ENCODE measurements around the gene TUBB. TPM values are rescaled to one million over a fixed set of nuclear protein-coding genes. Genes with fewer than 3 reads are reported as not detected.

Gene TUBB
- total RNA-seq, 3 donors from 2014 or later, result 113 to 328 (median 307) TPM

GRCh38 chr6:30766461-30767157 lies 46.5 kb downstream of the TUBB start:
- no peak overlapping the region for H3K4me3 ChIP-seq
- H3K9me3 ChIP-seq, result no peaks in the 10 kb centered on the region
- no peaks in the 10 kb centered on the region for H3K36me3 ChIP-seq (ENCODE audit: low read depth)
- peaks cover 14% of the 10 kb centered on the region for H3K4me1 ChIP-seq (ENCODE audit: low read depth)
- TF ChIP-seq CTCF (IDR thresholded peaks at IDR 0.05), result no peak
- ATAC-seq (no peak), DNase-seq (no peak)
- intact Hi-C loops (cut with DNase I, micrococcal nuclease), result no loop called here

GRCh38 chr6:30767158-30767943 lies 47.2 kb downstream of the TUBB start:
- no peaks in the 10 kb centered on the region for H3K36me3 ChIP-seq (ENCODE audit: low read depth)

GRCh38 chr6:30767944-30768301 lies 47.8 kb downstream of the TUBB start:
- H3K4me1 ChIP-seq (ENCODE audit: low read depth), result peaks cover 14% of the 10 kb centered on the region
- intact Hi-C loops (cut with DNase I, micrococcal nuclease), result no loop called here

More at GRCh38 chr6:30767158-30767943, 47.2 kb downstream of the TUBB start:
- DNase-seq (no peak), ATAC-seq (no peak)
- intact Hi-C loops (cut with DNase I, micrococcal nuclease), result no loop called here
- Histone ChIP-seq H3K9me3 (no peaks in the 10 kb centered on the region), H3K4me3 (no peak overlapping the region), H3K4me1 (ENCODE audit: low read depth) (peaks cover 14% of the 10 kb centered on the region)
- TF ChIP-seq CTCF (IDR thresholded peaks at IDR 0.05), result no peak

GRCh38 chr6:30768634-30769087 lies 48.5 kb downstream of the TUBB start:
- no peak for DNase-seq
- Histone ChIP-seq H3K4me1 (ENCODE audit: low read depth) (peaks cover 12% of the 10 kb centered on the region), H3K9me3 (no peaks in the 10 kb centered on the region), H3K4me3 (no peak overlapping the region), H3K36me3 (ENCODE audit: low read depth) (no peaks in the 10 kb centered on the region)
- TF ChIP-seq CTCF (IDR thresholded peaks at IDR 0.05), result no peak
- intact Hi-C loops (cut with DNase I, micrococcal nuclease), result no loop called here
- ATAC-seq, result no peak

More at GRCh38 chr6:30767944-30768301, 47.8 kb downstream of the TUBB start:
- no peak for DNase-seq
- TF ChIP-seq CTCF (IDR thresholded peaks at IDR 0.05), result no peak
- no peak for ATAC-seq
- Histone ChIP-seq H3K36me3 (ENCODE audit: low read depth) (no peaks in the 10 kb centered on the region), H3K9me3 (no peaks in the 10 kb centered on the region), H3K4me3 (no peak overlapping the region)

GRCh38 chr6:30769088-30769852 lies 49.1 kb downstream of the TUBB start:
- DNase-seq (peak in 1 of 3 donors; percentile 76), ATAC-seq (peak; percentile 93)
- intact Hi-C loops (cut with DNase I, micrococcal nuclease), result no loop called here
- Histone ChIP-seq H3K4me1 (ENCODE audit: low read depth) (peaks cover 6% of the 10 kb centered on the region), H3K9me3 (no peaks in the 10 kb centered on the region), H3K36me3 (ENCODE audit: low read depth) (no peaks in the 10 kb centered on the region), H3K4me3 (no peak overlapping the region)
- no peak for TF ChIP-seq CTCF (IDR thresholded peaks at IDR 0.05)

Data from mucosa of descending colon (tissue), 3 donors.